Sigmoid colon (tissue), 4 donors: Measurements from ENCODE around the gene ZNF460.

ENCODE experiments used
- EP300 ChIP-seq, 4 donors: sonication (generic); formaldehyde crosslinking; IDR thresholded peaks; one replicate each; pipeline ENCODE4 v1.6.1; 2017; ENCODE audit warnings: antibody characterized with exemption in 4 of 4
- POLR2A ChIP-seq, 2 donors: fragments of 450-650 bp; IDR thresholded peaks; one replicate each; pipeline ENCODE4 v1.6.1; 2016; ENCODE audit warnings: antibody characterized with exemption in 2 of 2, mild to moderate bottlenecking in 2 of 2, moderate library complexity in 2 of 2
- POLR2AphosphoS5 ChIP-seq, 4 donors: sonication (generic); formaldehyde crosslinking; IDR thresholded peaks; one replicate each; pipeline ENCODE4 v1.6.1; 2017; ENCODE audit warnings: antibody characterized with exemption in 4 of 4
- TF ChIP-seq, protein P1 (sequence below), 4 experiments: fragments of 450-650 bp in 3 of 4; fragments of 200-600 bp in 1 of 4; IDR thresholded peaks; one replicate each; pipeline ENCODE4 v1.5.1; 2016 to 2019; ENCODE audit warnings: antibody characterized with exemption in 4 of 4, mild to moderate bottlenecking in 3 of 4, moderate library complexity in 2 of 4

GRCh38 chr19:57245959-57246358 is 34.3 kb upstream of the ZNF460 start:
- TF ChIP-seq, protein P1, sequence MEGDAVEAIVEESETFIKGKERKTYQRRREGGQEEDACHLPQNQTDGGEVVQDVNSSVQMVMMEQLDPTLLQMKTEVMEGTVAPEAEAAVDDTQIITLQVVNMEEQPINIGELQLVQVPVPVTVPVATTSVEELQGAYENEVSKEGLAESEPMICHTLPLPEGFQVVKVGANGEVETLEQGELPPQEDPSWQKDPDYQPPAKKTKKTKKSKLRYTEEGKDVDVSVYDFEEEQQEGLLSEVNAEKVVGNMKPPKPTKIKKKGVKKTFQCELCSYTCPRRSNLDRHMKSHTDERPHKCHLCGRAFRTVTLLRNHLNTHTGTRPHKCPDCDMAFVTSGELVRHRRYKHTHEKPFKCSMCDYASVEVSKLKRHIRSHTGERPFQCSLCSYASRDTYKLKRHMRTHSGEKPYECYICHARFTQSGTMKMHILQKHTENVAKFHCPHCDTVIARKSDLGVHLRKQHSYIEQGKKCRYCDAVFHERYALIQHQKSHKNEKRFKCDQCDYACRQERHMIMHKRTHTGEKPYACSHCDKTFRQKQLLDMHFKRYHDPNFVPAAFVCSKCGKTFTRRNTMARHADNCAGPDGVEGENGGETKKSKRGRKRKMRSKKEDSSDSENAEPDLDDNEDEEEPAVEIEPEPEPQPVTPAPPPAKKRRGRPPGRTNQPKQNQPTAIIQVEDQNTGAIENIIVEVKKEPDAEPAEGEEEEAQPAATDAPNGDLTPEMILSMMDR (IDR thresholded peaks at IDR 0.05), result no peak
- no peak for TF ChIP-seq POLR2A (IDR thresholded peaks at IDR 0.05)
- no peak for TF ChIP-seq EP300 (IDR thresholded peaks at IDR 0.05)
- TF ChIP-seq POLR2AphosphoS5 (IDR thresholded peaks at IDR 0.05), result no peak
